GM18498 (cell line): Measurements from ENCODE around the gene SLC2A5.

Experiments
- ATAC-seq: cut with Tn5 transposase; IDR thresholded peaks from one replicate; pipeline ENCODE4 v1.9.1; 2021; ENCODE audit warnings: mild to moderate bottlenecking, moderate library complexity; ENCODE audit not compliant: unreplicated experiment

SLC2A5 gene

DNA sequence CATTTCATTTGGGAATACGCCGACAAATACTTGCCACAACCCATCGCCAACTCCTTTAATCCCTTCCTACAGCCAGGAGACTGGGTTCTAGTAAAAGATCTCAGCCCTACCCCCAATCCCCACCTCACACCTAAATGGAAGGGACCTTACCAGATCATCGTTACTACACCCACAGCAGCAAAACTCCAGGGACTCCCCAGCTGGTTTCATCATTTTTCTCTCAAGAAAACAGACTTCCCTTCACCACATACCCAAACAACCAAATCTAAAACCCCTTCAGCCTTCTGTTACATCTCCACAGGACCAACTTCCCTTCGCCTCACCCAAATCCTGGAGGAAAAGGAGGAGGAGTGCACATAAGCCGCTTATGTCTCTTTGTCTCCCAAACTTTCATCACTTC, 23.7 kb upstream of the SLC2A5 start:
- ATAC-seq, result no peak

DNA sequence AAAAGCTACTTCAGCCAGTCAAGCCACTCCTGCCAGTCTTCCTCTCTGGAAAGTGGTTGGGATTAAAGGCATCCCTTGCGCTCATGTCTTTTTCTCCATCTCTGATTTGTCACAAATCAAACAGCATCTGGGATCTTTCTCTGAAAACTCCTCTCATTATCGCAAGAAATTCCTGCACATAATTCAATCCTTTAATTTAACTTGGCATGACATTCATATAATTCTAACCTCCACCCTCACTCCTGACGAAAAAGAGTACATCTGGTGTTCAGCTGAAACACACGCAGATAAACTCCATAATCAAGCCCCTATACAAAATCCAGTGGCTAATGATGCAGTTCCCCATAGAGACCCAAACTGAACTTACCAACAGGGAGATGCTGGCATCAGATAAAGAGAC, 19.4 kb upstream of the SLC2A5 start:
- ATAC-seq, result no peak

DNA sequence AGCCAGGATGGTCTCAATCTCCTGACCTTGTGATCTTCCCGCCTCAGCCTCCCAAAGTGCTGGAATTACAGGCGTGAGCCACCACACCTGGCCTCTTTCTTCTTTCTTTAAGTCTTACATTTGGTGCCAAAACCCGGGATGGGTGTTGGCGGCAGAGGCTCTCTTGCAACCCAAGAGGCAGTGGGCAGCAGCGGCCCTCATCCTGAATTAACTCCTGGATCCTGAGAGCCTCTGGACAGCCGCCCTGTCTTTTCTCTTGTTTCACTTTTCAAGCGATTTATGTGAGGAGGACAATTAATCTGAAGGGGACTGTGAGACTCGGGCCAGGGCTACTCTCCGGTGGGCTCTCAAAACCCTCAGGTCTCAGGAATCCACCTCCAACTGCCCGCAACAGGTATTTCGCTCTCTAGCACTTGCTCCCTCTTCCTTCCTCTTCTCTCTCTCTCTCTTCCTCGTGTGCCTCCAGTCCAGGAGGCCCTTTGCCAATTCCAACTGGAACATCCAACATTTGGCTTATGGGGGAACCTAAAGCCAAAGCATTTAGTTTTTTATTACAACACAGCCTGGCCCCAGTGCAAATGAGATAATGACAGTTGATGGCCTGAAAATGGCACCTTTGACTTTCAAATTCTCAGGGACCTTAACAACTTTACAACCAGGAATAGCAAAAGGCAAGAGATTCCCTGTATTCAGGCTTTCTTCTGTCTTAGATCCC, 18.1 kb upstream of the SLC2A5 start:
- no peak for ATAC-seq

DNA sequence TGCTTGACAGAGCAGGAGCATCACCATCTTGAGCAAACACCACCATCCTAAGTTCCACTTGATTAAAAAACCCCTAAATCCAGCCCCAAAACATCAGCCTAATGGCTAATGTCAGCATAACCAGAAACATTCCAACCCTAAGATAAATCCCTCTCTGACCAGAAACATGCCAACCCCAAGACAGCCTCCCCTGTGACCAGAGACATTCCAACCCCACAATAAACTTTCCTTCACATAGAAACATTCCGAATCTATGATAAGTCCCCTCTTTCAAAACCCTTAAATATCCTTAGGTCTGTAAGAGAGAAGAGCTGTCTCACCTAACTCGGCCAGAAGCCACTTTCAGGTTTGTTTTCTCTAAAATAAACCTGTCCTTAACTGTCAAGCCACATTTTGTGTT, 17.4 kb upstream of the SLC2A5 start:
- ATAC-seq, result no peak

DNA sequence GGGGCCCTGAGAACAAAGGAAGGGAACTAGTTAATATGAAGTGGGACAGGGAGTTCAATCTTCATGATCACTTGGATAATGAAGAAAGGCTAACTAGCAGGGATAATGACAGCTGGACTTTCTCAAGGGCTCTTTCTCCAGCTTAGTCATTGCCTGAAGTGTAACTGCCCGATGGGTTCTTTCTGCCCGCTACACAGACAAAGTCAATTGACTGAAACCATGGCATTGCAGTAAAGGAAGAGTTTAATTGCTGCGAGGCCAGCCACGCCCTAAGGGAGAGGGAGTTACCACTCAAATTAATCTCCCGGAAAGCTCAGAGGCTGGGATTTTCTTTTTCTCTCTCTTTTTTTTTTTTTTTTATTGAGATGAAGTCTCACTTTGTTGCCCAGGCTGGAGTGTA, 16.6 kb upstream of the SLC2A5 start:
- no peak for ATAC-seq

DNA sequence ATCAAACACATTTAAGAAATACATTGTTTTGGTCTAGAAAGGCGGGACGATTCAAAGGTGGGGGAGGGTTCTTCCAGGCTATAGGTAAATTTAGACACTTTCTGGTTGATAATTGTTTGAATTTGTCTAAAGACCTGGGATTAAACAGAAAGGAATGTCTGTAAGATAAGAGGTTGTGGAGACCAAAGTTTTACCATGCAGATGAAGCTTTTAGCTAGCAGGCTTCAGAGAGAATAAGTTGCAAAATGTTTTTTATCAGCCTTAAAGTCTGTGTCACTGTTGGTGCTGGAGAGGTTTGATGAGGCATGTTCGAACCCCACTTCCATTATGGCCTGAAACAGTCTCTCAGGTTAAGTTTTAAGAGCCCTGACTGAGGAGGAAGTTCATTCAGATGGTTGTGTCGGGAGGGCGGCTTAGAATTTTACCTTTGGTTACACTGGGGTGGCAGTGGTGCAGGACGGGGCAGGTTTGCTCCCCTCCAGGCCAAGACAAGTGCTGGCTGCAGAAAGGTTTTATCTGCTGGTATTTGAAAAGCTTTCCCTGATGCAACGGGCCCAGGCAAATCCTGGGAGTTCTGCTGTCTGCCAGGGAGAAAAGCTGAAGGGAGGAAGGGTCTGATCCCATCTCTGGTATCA, 16.0 kb upstream of the SLC2A5 start:
- no peak for ATAC-seq

DNA sequence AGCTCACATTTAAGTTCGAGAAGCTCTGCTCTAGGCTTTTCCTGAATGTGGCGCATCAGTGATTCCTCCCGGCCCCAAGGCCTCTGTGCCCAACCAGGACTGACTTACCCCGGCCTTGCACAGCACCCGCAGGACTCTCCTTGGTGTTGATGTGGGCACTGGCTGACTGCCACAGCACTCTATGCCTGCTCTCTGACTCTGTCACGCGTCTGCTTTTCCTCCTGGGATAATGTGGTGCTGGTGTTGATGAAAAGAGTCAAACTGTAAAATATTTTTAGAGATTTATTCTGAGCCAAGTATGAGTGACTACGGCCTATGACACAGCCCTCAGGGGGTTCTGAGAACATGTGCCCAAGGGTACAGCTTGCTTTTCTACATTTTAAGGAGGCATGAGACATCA, 15.5 kb upstream of the SLC2A5 start:
- no peak for ATAC-seq

DNA sequence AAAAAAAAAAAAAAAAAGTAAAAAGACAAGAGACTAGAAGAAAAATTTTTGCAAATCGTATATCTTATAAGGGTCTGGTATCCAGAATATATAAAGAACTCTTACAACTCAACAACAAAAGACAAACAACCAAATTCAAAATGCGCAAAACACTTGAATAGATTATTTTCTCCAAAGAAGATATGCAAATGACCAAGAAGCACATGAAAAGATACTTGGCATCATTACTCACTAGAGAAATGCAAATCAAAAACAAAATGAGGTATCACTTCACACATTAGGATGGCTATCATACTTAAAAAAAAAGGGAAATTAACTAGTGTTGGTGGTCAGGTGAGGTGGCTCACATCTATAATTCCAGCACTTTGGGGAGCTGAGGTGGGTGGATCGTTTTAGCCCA, 12.0 kb upstream of the SLC2A5 start:
- no peak for ATAC-seq

DNA sequence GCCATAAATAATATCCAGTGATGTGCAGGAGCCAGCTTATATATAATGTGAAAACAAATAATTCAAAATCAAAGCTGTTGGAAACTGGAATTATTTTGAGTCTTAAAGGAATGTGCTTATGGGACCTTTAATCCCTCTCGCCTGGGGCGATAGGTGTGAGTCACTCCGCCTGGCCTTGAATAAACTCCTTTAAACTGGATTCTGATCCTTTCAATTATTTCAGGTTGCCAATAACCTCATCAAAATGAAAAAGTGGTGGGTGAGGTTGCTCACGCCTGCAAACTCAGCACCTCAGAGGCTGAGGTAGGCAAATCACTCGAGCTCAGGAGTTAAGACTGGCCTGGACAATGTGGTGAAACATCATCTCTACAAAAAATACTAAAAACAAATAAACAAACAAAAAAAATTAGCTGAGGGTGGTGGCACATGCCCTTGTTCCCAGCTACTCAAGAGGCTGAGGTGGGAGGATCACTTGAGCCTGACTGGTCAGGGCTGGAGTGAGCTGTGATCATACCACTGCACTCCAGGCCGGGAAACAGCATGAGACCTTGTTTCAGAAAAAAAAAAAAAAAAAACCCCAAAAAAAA, 11.4 kb upstream of the SLC2A5 start:
- no peak for ATAC-seq

DNA sequence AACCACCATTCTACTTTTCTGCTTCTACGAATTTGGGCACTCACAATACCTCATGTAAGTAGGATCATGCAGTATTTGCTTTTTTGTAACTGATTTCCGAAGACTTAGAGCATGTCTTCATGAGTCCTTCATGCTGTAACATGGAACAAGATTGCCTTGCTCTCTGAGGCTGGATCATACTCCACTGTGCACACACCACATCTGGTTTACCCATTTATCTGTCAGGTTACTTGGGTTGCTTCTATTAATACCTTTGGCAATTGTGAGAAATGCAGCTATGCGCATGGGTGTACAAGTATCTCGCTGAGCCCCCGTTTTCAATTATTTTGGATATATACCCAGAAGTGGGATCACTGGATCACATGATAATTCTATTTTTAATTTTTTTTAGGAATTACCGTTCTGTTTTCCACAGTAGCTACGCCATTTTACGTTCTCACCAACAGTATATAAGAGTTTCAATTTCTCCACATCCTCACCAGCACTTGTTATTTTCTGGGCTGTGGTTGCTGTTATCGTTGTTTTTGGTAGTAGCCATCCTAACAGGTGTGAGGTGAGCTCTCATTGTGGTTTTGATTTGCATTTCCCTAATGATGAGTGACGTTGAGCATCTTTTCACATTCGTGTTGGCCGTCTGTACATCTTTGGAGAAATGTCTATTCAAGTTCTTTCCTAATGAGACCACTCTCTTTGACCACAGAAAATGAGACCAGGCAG, 10.7 kb upstream of the SLC2A5 start:
- peak; percentile 50 for ATAC-seq

DNA sequence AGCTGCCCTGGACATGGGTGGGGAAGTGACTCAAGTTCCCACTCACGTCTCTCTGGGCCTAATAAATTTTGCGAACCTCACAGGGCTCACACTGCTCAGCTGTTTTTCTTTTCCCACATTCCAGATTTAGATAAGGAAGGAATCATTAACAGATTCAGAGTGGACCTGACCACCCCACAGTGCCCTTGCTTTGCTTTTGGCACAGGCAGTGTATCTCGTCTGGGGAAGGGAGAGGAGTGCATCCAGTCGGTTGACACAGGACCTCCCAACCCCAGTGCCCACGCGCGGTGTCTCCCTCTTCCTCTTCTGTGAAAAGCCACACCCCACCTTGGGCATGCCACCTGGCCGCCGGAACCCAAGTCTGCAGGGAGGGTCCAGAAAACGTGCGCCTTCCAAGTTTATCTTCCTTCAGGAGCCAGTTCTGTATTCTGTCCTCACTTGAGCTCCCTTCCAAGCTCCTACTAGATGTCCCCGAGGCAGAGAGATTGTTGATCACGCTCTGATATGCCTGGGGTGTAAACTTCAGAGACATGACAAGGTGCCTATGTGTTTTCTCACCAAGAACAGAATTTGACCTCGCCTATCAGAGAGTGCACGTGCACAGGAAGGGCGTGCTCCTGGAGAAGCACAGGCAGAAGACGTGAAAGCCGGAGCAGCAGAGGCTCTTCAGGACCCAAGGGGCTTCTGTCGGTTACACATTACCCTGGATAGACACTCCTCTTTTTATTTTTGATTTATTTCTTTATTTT, 9.5 kb upstream of the SLC2A5 start:
- ATAC-seq, result no peak

DNA sequence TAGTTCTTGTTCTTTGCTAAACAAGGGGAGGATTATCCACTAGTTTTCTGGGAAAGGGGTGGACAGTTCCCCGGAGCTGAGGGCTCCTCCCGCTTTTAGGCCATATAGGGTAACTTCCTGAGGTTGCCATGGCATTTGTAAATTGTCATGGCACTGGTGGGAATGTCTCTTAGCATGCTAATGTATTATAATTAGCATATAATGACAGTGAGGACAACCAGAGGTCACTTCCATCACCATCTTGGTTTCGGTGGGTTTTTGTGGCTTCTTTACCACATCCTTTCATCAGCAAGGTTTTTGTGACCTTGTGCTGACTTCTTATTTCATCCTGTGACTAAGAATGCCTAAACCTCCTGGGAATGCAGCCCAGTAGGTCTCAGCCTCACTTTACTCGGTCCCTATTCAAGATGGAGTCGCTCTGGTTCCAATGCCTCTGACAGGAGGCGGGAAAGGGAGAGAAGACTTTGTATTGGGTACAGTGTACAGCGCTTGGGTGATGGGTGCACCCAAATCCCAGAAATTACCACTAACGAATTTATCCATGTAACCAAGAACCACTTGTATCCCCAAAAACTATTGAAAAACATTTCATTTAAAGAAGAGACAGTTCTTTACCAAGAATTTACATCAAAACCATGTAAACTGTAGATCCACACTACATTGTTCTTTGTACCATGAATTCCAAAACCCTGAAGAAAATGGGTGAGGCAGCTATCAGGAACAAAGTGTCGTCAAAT, 8.7 kb upstream of the SLC2A5 start:
- ATAC-seq, result peak; percentile 44

DNA sequence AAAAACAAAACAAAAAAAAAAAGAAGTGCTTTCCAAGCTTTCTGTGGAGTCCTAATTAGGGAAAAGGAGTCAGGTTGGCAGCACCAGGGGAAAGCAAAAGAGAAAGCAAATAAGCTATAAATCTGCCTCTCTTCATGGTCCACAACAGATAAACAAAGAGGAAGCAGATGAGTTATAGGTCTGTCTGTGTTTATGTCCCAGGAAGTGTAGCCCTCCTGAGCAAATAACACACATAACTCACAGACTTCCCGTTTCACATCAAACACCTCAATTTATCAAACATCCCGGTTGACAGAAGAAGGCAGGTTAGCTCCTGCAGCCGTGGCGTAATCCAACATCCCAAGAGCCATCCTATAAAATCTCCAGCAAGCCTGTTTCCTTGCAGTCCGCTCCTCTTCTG, 5.6 kb upstream of the SLC2A5 start:
- no peak for ATAC-seq

DNA sequence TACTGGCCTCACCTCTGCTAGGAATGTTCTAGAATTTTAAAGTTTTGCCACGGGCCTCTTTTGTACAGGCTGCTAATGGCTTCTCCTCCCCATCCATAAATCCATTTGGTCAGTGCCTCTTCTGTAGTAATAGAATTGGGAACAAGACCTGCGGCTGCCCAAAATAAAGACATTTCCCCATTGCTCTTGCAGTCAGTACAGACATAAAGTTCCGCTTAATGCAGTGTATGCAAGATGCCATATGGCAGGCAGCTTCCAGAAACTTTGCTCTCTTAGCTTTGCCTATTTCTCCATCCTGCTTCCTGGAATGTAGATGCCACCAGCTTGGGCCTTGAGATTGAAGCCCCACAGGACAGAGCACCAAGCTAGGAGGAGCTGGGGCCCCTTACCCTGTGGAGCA, 3.7 kb upstream of the SLC2A5 start:
- no peak for ATAC-seq

DNA sequence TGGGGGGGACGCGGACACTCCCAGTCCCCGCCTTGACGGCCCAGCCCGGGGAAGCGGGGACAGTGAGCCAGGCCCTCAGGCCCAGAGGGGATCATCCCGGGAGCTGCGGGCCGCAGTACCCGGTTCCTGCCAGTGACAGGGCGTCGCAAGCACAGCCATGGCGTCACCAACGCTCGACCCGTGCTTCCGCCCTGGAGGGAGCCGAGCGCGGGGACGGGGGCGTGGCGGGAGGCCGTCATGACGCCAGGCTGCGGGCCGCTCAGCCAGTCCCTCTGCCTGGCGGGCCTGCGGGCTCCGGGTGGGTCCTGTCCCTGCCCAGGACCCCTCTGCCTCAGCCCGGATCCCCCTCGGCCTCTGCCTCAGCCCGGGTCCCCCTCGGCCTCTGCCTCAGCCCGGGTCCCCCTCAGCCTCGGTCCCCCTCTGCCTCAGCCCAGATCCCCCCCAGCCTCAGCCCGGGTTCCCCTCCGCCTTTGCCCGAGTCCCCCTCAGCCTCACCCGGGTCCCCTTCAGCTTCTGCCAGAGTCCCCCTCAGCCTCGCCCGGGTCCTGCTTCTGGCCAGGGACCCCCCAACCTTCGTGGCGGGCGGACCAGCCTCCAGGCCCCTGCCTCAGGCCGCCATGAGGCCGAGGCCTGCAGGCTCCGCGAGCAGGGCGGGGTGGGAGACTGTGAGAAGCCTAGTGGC, 2.3 kb upstream of the SLC2A5 start:
- ATAC-seq, result no peak

DNA sequence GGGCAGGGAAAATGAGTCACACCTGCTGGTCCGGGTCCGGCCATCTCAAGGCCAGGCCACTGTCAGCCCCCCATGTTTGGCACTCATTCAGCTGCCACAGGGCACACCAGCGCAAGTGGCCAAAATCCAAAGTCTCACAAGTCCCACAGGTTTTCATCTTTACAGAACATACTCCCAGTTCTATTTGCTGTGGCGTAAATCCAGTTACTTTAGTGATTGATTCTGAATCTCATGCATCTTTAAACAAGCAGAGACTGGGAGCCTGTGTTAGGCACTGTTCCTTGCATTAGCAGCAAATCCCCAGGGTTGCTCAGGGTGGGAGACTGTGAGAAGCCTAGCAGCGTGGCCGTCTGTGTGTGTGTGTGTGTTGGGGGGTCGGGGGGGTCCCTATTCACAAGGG, 1.1 kb upstream of the SLC2A5 start:
- ATAC-seq, result no peak

DNA sequence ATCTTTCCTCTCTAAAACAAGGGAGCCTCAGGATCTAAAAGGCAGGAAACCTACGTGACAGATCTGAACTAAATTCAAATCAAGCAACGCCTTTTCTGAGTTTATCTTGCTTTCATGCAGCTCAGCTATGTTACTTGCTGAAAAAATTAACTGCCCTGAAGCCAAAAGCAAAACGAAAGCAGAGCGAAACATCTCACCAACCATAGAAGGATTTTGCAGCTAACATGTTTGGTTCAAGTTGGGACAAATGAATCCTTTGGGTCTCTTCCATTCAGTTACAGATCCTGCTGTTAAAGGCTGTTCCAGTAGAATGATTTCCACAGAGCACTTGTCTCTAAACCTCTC, 482 bp downstream of the SLC2A5 start:
- ATAC-seq, result peak; percentile 10

DNA sequence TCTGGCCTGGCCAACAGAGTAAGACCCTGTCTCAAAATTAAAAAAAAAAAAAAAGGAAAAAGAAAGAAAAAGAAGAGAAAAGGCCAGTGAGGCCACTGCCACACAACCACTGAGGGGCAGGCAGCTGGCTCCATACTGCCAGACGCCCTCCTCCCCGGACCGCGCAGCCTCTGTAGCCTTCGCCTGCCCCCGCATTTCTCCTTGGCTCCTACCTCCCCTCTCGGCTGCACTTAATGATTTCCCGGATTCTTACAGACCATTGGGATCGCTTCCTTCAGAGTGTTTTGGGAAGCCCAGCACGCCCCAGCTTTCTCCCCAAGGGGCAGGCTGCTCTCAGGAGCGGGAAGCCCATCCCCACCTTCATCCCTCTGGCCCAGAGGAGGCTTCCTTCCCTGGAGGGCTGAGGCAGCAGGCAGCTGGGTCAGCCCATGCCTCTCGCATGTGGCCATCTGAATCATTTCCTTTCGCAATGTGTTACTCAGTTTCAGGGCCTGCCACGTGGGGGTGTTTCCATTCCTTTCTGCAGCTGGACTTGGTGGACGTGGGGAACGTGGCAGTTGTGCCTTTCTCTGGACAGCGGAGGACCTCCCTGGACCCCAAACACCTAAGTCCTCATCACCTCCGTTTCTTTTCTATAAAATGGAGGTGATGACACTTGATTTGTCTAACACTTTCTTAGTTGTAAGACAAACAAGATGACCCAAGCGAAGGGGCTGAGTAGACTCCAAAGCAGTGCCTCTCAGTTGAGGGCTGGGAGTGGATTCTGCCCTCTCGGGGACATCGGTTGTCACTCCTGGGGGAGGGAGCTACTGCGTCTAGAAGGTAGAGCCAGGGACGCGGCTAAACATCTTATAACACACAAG, 2.3 kb downstream of the SLC2A5 start:
- ATAC-seq, result no peak

DNA sequence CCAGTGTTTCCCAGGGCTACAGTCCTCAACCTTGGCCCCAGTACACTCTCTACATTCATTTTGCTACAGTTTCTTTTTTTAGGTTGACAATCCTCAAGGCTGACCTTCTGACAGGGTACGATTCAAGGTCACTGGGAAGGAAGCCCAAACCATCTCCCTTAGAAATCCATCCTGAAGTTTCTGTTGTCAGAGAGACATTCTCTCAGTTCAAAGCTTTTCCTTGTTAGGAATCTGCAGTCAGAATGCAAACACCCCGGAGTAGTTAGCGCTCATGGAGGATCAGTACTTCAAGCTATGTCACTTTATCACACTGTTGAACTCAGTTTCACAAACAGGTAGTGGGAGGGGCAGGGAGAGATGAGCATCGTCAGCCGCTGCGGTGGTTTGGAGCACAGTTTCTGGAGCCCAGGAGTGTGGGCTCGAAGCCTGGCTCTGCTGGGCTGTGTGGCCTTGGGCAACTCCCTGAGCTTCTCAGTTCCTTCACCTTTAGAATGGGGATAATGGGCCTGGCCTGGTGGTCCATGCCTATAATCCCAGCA, 4.2 kb downstream of the SLC2A5 start:
- ATAC-seq, result no peak
